Neural progenitor cell (in vitro differentiated cells): Measurements from ENCODE around the gene VAV2. TPM values are rescaled to one million over a fixed set of nuclear protein-coding genes. Genes with fewer than 3 reads are reported as not detected.

Experiments used
- DNase-seq: peaks from one replicate; pipeline ENCODE4 v3.0.0-alpha.2; 2016; ENCODE audit warnings: low spot score
- H2AFZ ChIP-seq: fragments of 200-600 bp; sonication (generic); replicated peaks from 2 replicates; pipeline ENCODE4 v1.6.1; 2016; ENCODE audit warnings: antibody characterized with exemption
- H3F3A ChIP-seq: fragments of 200-600 bp; sonication (generic); 2 replicates; pipeline ENCODE4 v1.6.1; 2016; ENCODE audit warnings: antibody characterized with exemption, low read depth
- H3K27ac ChIP-seq: fragments of 200-600 bp; sonication (generic); 2 replicates; pipeline ENCODE4 v1.5.1; 2016; ENCODE audit warnings: mild to moderate bottlenecking
- H3K27me3 ChIP-seq: fragments of 200-600 bp; sonication (generic); 2 replicates; pipeline ENCODE4 v1.6.1; 2016; ENCODE audit warnings: mild to moderate bottlenecking, moderate library complexity
- H3K36me3 ChIP-seq: fragments of 200-600 bp; sonication (generic); 2 replicates; pipeline ENCODE4 v1.5.1; 2016
- H3K4me1 ChIP-seq: fragments of 200-600 bp; sonication (generic); 2 replicates; pipeline ENCODE4 v1.6.1; 2016; ENCODE audit warnings: mixed run types
- H3K4me2 ChIP-seq: fragments of 200-600 bp; sonication (generic); 2 replicates; pipeline ENCODE4 v1.6.1; 2016
- H3K4me3 ChIP-seq: fragments of 200-600 bp; sonication (generic); 2 replicates; pipeline ENCODE4 v1.5.1; 2016
- H3K79me2 ChIP-seq: fragments of 200-600 bp; sonication (generic); 2 replicates; pipeline ENCODE4 v1.6.1; 2016; ENCODE audit warnings: low read depth
- H3K9ac ChIP-seq: fragments of 200-600 bp; sonication (generic); 2 replicates; pipeline ENCODE4 v1.6.1; 2016
- H3K9me3 ChIP-seq: fragments of 200-600 bp; sonication (generic); 2 replicates; pipeline ENCODE4 v1.5.1; 2016; ENCODE audit warnings: low read depth
- H4K20me1 ChIP-seq: fragments of 200-600 bp; sonication (generic); 2 replicates; pipeline ENCODE4 v1.6.1; 2016; ENCODE audit warnings: low read depth
- H3K27ac Mint-ChIP-seq: 3 replicates; pipeline ENCODE4 v1.8.0; 2021; ENCODE audit warnings: mixed read lengths
- H3K27me3 Mint-ChIP-seq: 2 replicates; pipeline ENCODE4 v1.8.0; 2022; ENCODE audit warnings: low read depth, mild to moderate bottlenecking, inconsistent platforms, moderate library complexity, mixed read lengths; ENCODE audit not compliant: insufficient read depth
- H3K36me3 Mint-ChIP-seq: 3 replicates; pipeline ENCODE4 v1.8.0; 2021; ENCODE audit warnings: mixed read lengths
- H3K4me1 Mint-ChIP-seq: 3 replicates; pipeline ENCODE4 v1.8.0; 2021; ENCODE audit warnings: mixed read lengths
- H3K4me3 Mint-ChIP-seq: 3 replicates; pipeline ENCODE4 v1.8.0; 2021; ENCODE audit warnings: mild to moderate bottlenecking, moderate library complexity, mixed read lengths
- H3K9me3 Mint-ChIP-seq: 3 replicates; pipeline ENCODE4 v1.8.0; 2020; ENCODE audit warnings: mixed read lengths
- CTCF ChIP-seq: fragments of 200-600 bp; sonication (generic); IDR thresholded peaks from 2 replicates; pipeline ENCODE4 v1.5.1; 2017; ENCODE audit warnings: antibody characterized with exemption, mild to moderate bottlenecking
- EZH2 ChIP-seq: fragments of 200-600 bp; sonication (generic); IDR thresholded peaks from 2 replicates; pipeline ENCODE4 v1.6.1; 2017; ENCODE audit warnings: antibody characterized with exemption, mild to moderate bottlenecking, moderate library complexity
- EZH2phosphoT487 ChIP-seq: fragments of 200-600 bp; sonication (generic); IDR thresholded peaks from 2 replicates; pipeline ENCODE4 v1.6.1; 2017; ENCODE audit warnings: antibody characterized with exemption
- total RNA-seq: library from RNA; depleted of rRNA; stranded (reverse); fragments of >200 nt; gene quantifications from 2 replicates; pipeline ENCODE4 v1.2.3, GENCODE V29; 2015; ENCODE audit warnings: low replicate concordance

The VAV2 gene
- total RNA-seq, 1 donor from 2014 or later = 12.9 TPM

- Mint-ChIP-seq H3K36me3 (peaks cover 4% of the 10 kb centered on the region), H3K4me1 (peaks cover 57% of the 10 kb centered on the region)
- H3K79me2 ChIP-seq = peaks cover 94% of the 10 kb centered on the region
Observed at GRCh38 chr9:133945314-133945975, 46.7 kb downstream of the VAV2 start.

GRCh38 chr9:133944746-133945135 lies 47.4 kb downstream of the VAV2 start:
- no peak for DNase-seq
- Mint-ChIP-seq H3K27ac (no peak overlapping the region), H3K4me1 (peaks cover 58% of the 10 kb centered on the region), H3K36me3 (peaks cover 4% of the 10 kb centered on the region), H3K9me3 (no peaks in the 10 kb centered on the region), H3K4me3 (no peak overlapping the region), H3K27me3 (peaks cover 4% of the 10 kb centered on the region)
- no peak for TF ChIP-seq CTCF
- TF ChIP-seq EZH2phosphoT487 = no peak
- TF ChIP-seq EZH2 = no peak
- Histone ChIP-seq H4K20me1 (peaks cover 93% of the 10 kb centered on the region), H3K4me2 (no peak overlapping the region), H3K4me3 (no peak overlapping the region), H3K9ac (no peak overlapping the region), H3K9me3 (no peaks in the 10 kb centered on the region), H3K27ac (no peak overlapping the region), H2AFZ (no peak overlapping the region), H3K36me3 (no peaks in the 10 kb centered on the region), H3K4me1 (peaks cover 37% of the 10 kb centered on the region), H3K79me2 (peaks cover 94% of the 10 kb centered on the region), H3K27me3 (no peaks in the 10 kb centered on the region), H3F3A (peaks cover 19% of the 10 kb centered on the region)

More at GRCh38 chr9:133945314-133945975, 46.7 kb downstream of the VAV2 start:
- Histone ChIP-seq H3K36me3 (no peaks in the 10 kb centered on the region), H3K4me2 (no peak overlapping the region), H3K4me3 (no peak overlapping the region), H4K20me1 (peaks cover 93% of the 10 kb centered on the region), H3K9me3 (no peaks in the 10 kb centered on the region), H3F3A (peaks cover 19% of the 10 kb centered on the region), H3K27ac (no peak overlapping the region), H3K4me1 (peaks cover 31% of the 10 kb centered on the region), H3K27me3 (no peaks in the 10 kb centered on the region), H2AFZ (no peak overlapping the region), H3K9ac (no peak overlapping the region)
- no peak for DNase-seq
- Mint-ChIP-seq H3K27ac (no peak overlapping the region), H3K9me3 (no peaks in the 10 kb centered on the region), H3K4me3 (no peak overlapping the region), H3K27me3 (peaks cover 4% of the 10 kb centered on the region)
- TF ChIP-seq EZH2 = no peak
- TF ChIP-seq EZH2phosphoT487 = no peak
- no peak for TF ChIP-seq CTCF

- H3K4me3 Mint-ChIP-seq = no peak overlapping the region
- Histone ChIP-seq H3K4me2 (peak overlapping the region; percentile 54), H3K27ac (peak overlapping the region; percentile 53), H3K36me3 (no peaks in the 10 kb centered on the region), H3K9ac (no peak overlapping the region), H4K20me1 (peaks cover 93% of the 10 kb centered on the region), H3K4me3 (no peak overlapping the region), H3K9me3 (no peaks in the 10 kb centered on the region), H3K4me1 (peaks cover 37% of the 10 kb centered on the region), H3K27me3 (no peaks in the 10 kb centered on the region), H3K79me2 (peaks cover 92% of the 10 kb centered on the region), H2AFZ (no peak overlapping the region), H3F3A (peaks cover 19% of the 10 kb centered on the region)
- H3K9me3 Mint-ChIP-seq = no peaks in the 10 kb centered on the region
- peaks cover 61% of the 10 kb centered on the region for H3K4me1 Mint-ChIP-seq
- H3K36me3 Mint-ChIP-seq = peaks cover 4% of the 10 kb centered on the region
- H3K27me3 Mint-ChIP-seq = peaks cover 4% of the 10 kb centered on the region
- TF ChIP-seq EZH2 = no peak
- TF ChIP-seq EZH2phosphoT487 = no peak
- no peak for TF ChIP-seq CTCF
- DNase-seq = peak; percentile 82
- H3K27ac Mint-ChIP-seq = peak overlapping the region; percentile 72
Observed at GRCh38 chr9:133943781-133944745, 48.1 kb downstream of the VAV2 start.
